T-helper 17 cell (primary cell): ENCODE results near the gene STK32C. TPM values are rescaled to one million over a fixed set of nuclear protein-coding genes. Genes with fewer than 3 reads are reported as not detected.
"Not testable (repeated sequence)": the region's sequence is repeated elsewhere in the genome, so short reads cannot be mapped to it uniquely, and the experiment has no call there.

ENCODE experiments used
- ATAC-seq: fragments of 150-1000 bp; cut with Tn5 transposase; 2 replicates; pipeline ENCODE4 v1.10.0; 2021; ENCODE audit warnings: mild to moderate bottlenecking, moderate library complexity
- DNase-seq, 3 donors: peaks; one replicate each; pipeline versions ENCODE4 v3.0.0 to v3.0.0-alpha.2; 2020 to 2021
- H3K9me3 ChIP-seq: one replicate; pipeline ENCODE4 v1.7.0; 2013; ENCODE audit warnings: low read length, mild to moderate bottlenecking; ENCODE audit not compliant: control insufficient read depth, poor library complexity, severe bottlenecking
- H3K27ac Mint-ChIP-seq: one replicate; pipeline ENCODE4 v1.8.0; 2022; ENCODE audit warnings: mild to moderate bottlenecking, moderate library complexity, mixed read lengths
- H3K27me3 Mint-ChIP-seq: one replicate; pipeline ENCODE4 v1.8.0; 2022; ENCODE audit warnings: mixed read lengths
- H3K36me3 Mint-ChIP-seq: one replicate; pipeline ENCODE4 v1.8.0; 2022; ENCODE audit warnings: low read depth, mixed read lengths
- H3K4me1 Mint-ChIP-seq: one replicate; pipeline ENCODE4 v1.8.0; 2022; ENCODE audit warnings: mild to moderate bottlenecking, mixed read lengths
- H3K4me3 Mint-ChIP-seq: one replicate; pipeline ENCODE4 v1.8.0; 2022; ENCODE audit warnings: mild to moderate bottlenecking, moderate library complexity, mixed read lengths
- total RNA-seq, 4 donors: library from RNA in 2 of 4; stranded (reverse) in 2 of 4; gene quantifications; one replicate each; pipeline ENCODE4 v1.2.3 and lab custom pipeline; 2022 to 2026

Gene STK32C
- total RNA-seq, 2 donors from 2014 or later, result 7.1 to 8.4 TPM

DNA sequence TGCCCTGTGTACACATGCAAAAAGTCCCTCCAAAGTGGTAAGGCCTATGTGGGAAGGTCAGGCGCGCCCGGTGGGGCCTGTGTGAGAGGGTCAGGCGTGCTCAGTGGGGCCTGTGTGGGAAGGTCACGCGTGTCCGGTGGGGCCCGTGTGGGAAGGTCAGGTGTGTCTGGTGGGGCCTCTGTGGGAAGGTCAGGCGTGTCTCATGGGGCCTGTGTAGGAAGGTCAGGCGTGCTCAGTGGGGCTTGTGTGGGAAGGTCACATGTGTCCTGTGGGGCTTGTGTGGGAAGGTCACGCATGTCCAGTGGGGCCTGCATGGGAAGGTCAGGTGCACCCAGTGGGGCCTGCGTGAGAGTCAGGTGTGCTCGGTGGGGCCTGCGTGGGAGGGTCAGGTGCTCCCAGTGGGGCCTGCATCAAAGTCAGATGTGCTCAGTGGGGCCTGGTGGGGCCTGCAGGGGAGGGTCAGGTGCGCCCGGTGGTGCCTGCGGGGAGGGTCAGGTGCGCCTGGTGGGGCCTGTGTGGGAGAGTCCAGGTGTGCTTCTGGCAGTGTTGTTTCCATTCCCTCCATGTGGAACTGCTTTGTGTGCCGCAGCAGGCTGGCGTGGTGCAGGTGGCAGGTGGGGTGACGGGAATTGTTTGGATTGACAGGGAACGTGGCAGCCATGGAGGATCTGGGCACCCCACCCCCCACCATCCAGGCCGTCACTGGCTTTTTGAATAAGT, 39.6 kb upstream of the STK32C start:
- DNase-seq (no peak), ATAC-seq (no peak)
- Mint-ChIP-seq H3K4me3 (no peak overlapping the region), H3K27me3 (no peaks in the 10 kb centered on the region), H3K36me3 (peaks cover 2% of the 10 kb centered on the region), H3K27ac (no peak overlapping the region), H3K4me1 (peaks cover 2% of the 10 kb centered on the region)
- H3K9me3 ChIP-seq, result no peaks in the 10 kb centered on the region

DNA sequence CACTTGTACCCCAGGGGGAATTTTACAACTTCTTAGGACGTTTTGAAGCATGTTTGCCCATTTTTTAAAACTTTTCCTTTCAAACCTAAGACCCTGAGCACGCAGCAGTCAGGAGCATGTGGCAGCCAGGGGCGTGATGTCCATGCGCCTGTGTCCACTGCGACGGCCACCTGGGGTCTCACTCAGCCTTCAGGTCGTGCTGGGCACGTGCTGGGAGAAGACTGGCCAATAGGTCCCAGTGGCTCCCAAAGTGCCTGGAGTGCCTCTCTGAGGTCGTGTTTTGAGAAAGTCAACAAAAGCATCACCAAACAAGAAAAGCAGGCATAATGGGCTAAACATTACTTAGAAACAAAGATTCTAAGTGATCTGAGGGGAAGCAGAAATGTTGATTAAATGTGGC, 39.1 kb upstream of the STK32C start:
- H3K4me1 Mint-ChIP-seq, result peaks cover 2% of the 10 kb centered on the region
- no peak for ATAC-seq
- no peaks in the 10 kb centered on the region for H3K27me3 Mint-ChIP-seq
- no peak for DNase-seq
- peaks cover 3% of the 10 kb centered on the region for H3K36me3 Mint-ChIP-seq
- no peak overlapping the region for H3K27ac Mint-ChIP-seq
- H3K4me3 Mint-ChIP-seq, result no peak overlapping the region
- H3K9me3 ChIP-seq, result no peaks in the 10 kb centered on the region

DNA sequence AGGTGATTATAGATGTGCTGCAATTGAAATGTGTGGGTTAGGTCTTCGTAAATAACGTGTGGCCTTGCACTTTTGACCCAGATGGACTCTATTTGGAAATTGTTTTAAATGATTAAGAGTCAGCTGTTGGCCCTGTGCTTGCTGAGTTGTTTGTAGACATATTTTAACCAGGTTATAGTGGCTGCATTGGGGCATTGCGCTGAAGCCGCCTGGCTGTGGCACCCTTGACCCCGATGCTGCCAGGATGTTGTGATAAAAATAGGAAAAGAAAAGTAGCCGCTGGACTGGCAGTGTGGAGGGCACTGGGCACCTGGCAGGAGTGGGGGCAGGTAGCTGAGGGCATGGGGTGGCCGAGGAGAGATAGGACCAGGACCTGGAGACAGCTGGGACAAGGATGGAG, 37.6 kb upstream of the STK32C start:
- no peak for DNase-seq
- no peak overlapping the region for H3K27ac Mint-ChIP-seq
- no peak overlapping the region for H3K4me3 Mint-ChIP-seq
- H3K36me3 Mint-ChIP-seq, result peaks cover 3% of the 10 kb centered on the region
- H3K4me1 Mint-ChIP-seq, result peaks cover 2% of the 10 kb centered on the region
- no peak for ATAC-seq
- no peaks in the 10 kb centered on the region for H3K27me3 Mint-ChIP-seq
- no peaks in the 10 kb centered on the region for H3K9me3 ChIP-seq

DNA sequence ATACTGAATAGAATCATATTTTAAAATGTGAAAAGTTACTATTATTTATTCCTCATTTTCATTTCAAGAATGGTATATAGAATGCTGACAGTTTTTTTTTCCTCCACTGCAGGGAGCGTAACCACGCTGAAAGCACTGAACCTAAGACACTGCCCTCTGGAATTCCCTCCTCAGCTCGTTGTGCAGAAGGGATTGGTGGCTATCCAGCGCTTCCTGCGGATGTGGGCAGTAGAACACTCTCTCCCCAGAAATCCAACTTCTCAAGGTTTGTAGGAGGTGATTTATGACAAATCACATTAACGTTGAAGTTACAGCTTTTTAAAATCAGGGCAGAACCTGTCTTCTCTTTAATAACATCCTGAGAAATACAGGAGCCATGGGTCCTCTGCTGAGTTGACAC, 36.6 kb upstream of the STK32C start:
- no peaks in the 10 kb centered on the region for H3K9me3 ChIP-seq
- Mint-ChIP-seq H3K27ac (no peak overlapping the region), H3K27me3 (no peaks in the 10 kb centered on the region), H3K36me3 (peaks cover 3% of the 10 kb centered on the region), H3K4me1 (peaks cover 2% of the 10 kb centered on the region), H3K4me3 (no peak overlapping the region)
- ATAC-seq, result no peak
- no peak for DNase-seq

DNA sequence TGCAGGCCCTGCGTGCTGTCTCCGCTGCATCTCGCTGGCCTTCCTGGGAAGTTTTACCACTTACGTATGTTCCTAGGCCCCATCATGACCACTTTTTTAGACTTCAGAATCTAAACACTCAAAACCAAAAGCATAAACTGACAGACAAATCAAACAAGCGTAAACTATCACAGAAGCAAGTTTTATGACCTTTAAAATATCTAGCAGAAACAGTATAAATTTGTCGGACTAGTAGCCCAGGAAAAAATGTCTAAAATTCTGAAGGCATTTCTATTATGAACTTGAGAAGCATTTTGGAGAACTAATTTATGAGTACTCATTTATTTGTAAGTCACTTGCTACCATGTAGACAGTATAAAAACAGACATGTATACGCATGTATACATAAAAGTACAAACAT, 34.8 kb upstream of the STK32C start:
- no peak overlapping the region for H3K4me3 Mint-ChIP-seq
- ATAC-seq, result no peak
- no peak for DNase-seq
- H3K36me3 Mint-ChIP-seq, result peaks cover 3% of the 10 kb centered on the region
- H3K4me1 Mint-ChIP-seq, result peaks cover 3% of the 10 kb centered on the region
- H3K27me3 Mint-ChIP-seq, result no peaks in the 10 kb centered on the region
- no peak overlapping the region for H3K27ac Mint-ChIP-seq
- no peaks in the 10 kb centered on the region for H3K9me3 ChIP-seq

- H3K9me3 ChIP-seq, result no peaks in the 10 kb centered on the region
- H3K27ac Mint-ChIP-seq, result no peak overlapping the region
- no peaks in the 10 kb centered on the region for H3K27me3 Mint-ChIP-seq
- DNase-seq (no peak), ATAC-seq (no peak)
- peaks cover 10% of the 10 kb centered on the region for H3K4me1 Mint-ChIP-seq
- no peak overlapping the region for H3K4me3 Mint-ChIP-seq
- H3K36me3 Mint-ChIP-seq, result peaks cover 3% of the 10 kb centered on the region
These were observed 34.0 kb upstream of the STK32C start for GRCh38 chr10:132341781-132342180.

GRCh38 chr10:132341017-132341416, 33.3 kb upstream of the STK32C start:
- H3K9me3 ChIP-seq, result no peaks in the 10 kb centered on the region
- DNase-seq (no peak), ATAC-seq (no peak)
- Mint-ChIP-seq H3K27me3 (no peaks in the 10 kb centered on the region), H3K27ac (no peak overlapping the region), H3K36me3 (peaks cover 3% of the 10 kb centered on the region), H3K4me3 (no peak overlapping the region), H3K4me1 (peaks cover 14% of the 10 kb centered on the region)

- Mint-ChIP-seq H3K4me3 (no peak overlapping the region), H3K27ac (no peak overlapping the region), H3K27me3 (no peaks in the 10 kb centered on the region), H3K4me1 (peaks cover 14% of the 10 kb centered on the region), H3K36me3 (peaks cover 6% of the 10 kb centered on the region)
- H3K9me3 ChIP-seq, result no peaks in the 10 kb centered on the region
- DNase-seq, result no peak
- no peak for ATAC-seq
These were observed 31.5 kb upstream of the STK32C start for GRCh38 chr10:132339276-132339675.

- H3K27me3 Mint-ChIP-seq, result no peaks in the 10 kb centered on the region
- no peak overlapping the region for H3K4me3 Mint-ChIP-seq
- no peaks in the 10 kb centered on the region for H3K9me3 ChIP-seq
- no peak for ATAC-seq
- no peak for DNase-seq
- peaks cover 14% of the 10 kb centered on the region for H3K4me1 Mint-ChIP-seq
- H3K36me3 Mint-ChIP-seq, result peaks cover 6% of the 10 kb centered on the region
- H3K27ac Mint-ChIP-seq, result no peak overlapping the region
These were observed 31.1 kb upstream of the STK32C start for GRCh38 chr10:132338876-132339275.

DNA sequence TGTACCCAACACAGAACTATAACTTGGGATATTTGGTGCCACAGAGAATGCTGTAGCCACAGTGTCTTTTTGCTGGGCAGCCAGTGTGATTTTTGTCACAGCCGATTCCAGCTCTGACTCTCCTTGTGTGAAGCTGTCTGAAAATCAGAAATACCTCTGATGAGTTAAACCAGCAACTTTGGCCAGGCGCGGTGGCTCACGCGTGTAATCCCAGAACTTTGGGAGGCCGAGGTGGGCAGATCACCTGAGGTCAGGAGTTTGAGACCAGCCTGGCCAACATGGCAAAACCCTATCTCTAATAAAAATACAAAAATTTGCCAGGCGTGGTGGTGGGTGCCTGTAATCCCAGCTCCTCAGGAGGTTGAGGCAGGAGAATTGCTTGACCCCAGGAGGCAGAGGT, 30.1 kb upstream of the STK32C start:
- H3K4me3 Mint-ChIP-seq, H3K9me3 ChIP-seq, H3K36me3 Mint-ChIP-seq, H3K27me3 Mint-ChIP-seq, H3K27ac Mint-ChIP-seq, ATAC-seq, DNase-seq: not testable (repeated sequence)
- peaks cover 20% of the 10 kb centered on the region for H3K4me1 Mint-ChIP-seq

GRCh38 chr10:132336919-132337407, 29.2 kb upstream of the STK32C start:
- Mint-ChIP-seq H3K27me3 (no peaks in the 10 kb centered on the region), H3K4me1 (peaks cover 20% of the 10 kb centered on the region), H3K36me3 (peaks cover 3% of the 10 kb centered on the region), H3K27ac (peak overlapping the region; percentile 77), H3K4me3 (peak overlapping the region; percentile 92)
- H3K9me3 ChIP-seq, result no peaks in the 10 kb centered on the region
- ATAC-seq (no peak), DNase-seq (no peak)

- H3K9me3 ChIP-seq, result no peaks in the 10 kb centered on the region
- no peak for DNase-seq
- no peak for ATAC-seq
- Mint-ChIP-seq H3K36me3 (peaks cover 4% of the 10 kb centered on the region), H3K4me1 (peaks cover 26% of the 10 kb centered on the region), H3K27ac (peak overlapping the region; percentile 47), H3K4me3 (no peak overlapping the region), H3K27me3 (no peaks in the 10 kb centered on the region)
These were observed 28.5 kb upstream of the STK32C start for GRCh38 chr10:132336064-132336746.

- Mint-ChIP-seq H3K36me3 (peaks cover 4% of the 10 kb centered on the region), H3K27me3 (no peaks in the 10 kb centered on the region), H3K27ac (peak overlapping the region; percentile 47), H3K4me3 (peak overlapping the region; percentile 75), H3K4me1 (peaks cover 26% of the 10 kb centered on the region)
- DNase-seq (no peak), ATAC-seq (no peak)
- no peaks in the 10 kb centered on the region for H3K9me3 ChIP-seq
These were observed 27.7 kb upstream of the STK32C start for GRCh38 chr10:132335189-132336063.
